Activated CD8-positive, alpha-beta memory T cell treated with anti-CD3 and anti-CD28 coated beads for 36 hours (primary cell): ENCODE measurements around the gene SMG6. TPM values are rescaled to one million over a fixed set of nuclear protein-coding genes. Genes with fewer than 3 reads are reported as not detected.
"Not testable (repeated sequence)": the region's sequence is repeated elsewhere in the genome, so short reads cannot be mapped to it uniquely, and the experiment has no call there.

Experiments used
- CTCF ChIA-PET: fragments of 350-600 bp; sonication (Branson Sonifier 250); formaldehyde crosslinking; loops from one replicate; lab custom pipeline; 2021; ENCODE audit warnings: antibody characterized with exemption; lab: Charles Lee
- POLR2A ChIA-PET: fragments of 350-600 bp; sonication (Branson Sonifier 250); formaldehyde crosslinking; loops from one replicate; lab custom pipeline; 2021; ENCODE audit warnings: antibody characterized with exemption; lab: Charles Lee
- total RNA-seq, 2 experiments: library from RNA; stranded (reverse); gene quantifications; one replicate each; pipeline ENCODE4 v1.2.3, GENCODE V29; 2021

The SMG6 gene
- total RNA-seq, 2 experiments from 2014 or later: 55.0 to 60.8 TPM

DNA sequence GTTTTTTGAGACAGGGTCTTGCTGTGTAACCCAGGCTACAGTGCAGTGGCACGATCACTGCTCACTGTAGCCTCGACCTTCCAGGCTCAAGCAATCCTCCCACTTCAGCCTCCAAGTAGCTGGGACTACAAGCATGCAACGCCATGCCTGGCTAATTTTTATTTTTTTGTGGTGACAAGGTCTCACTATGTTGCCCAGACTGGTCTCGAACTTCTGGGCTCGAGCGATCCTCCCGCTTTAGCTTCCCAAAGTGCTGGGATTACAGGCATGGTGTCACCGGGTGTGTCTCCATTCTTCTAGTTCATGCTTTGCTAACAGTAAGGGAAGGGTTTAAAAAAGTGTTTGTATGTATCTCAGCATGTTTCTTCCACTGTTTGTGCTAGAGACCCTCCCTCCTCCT is 146.9 kb downstream of the SMG6 start:
- ChIA-PET POLR2A (no interaction called here), CTCF (interaction anchor here (1.2 kb wide), 1 partner anchor 88 kb away, joined by 6 read pairs; no protein-coding TSS in a partner anchor)

DNA sequence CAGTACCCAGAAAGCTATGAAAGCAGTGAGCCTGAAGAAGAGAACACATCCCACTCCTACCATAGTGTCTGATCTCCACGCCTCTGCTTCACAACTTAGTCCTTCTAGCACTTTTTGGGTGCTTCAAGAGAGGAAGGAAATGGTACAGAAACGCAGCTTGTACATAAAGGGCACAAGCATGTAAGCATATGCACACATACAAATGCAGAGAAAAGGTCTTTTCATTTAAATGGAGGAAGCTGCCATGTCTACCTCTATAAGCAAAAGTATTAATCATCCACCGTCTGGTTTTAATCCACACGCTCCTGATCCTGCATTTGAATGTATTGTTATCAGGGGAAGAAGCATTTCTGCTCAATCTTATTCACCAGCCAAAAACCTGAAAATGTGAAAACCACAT is 148.0 kb downstream of the SMG6 start:
- POLR2A ChIA-PET: no interaction called here

DNA sequence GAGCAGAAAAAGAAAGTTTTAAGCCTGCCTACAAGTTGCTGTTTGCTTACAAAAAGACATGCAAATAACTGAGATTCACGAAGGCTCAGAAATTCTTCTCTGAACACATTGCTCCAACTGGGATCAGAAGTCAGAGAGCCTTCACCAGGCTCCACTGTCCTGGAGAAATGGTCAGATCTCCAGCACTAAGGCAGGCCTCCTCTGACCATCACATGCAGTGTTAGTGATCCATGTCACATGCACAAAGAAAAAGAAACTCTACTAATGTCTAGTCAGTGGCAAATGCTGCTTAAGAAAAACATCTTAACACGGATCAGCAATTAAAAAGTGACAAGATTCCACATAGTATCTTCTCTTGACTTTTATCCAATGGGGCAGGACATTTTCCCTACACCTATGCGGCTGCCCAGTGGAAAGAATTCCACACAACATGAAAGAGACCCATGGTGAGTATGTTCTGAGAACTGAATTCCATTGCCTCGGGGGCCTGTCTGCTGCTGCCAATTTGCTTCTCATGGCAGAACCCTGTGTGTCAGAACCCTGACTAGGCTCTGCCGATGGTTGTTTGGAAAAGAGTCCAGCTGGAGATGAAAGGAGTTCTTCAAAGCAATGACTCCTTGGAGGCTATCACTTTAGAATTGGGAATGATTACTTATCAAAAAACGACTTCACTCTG is 152.1 kb downstream of the SMG6 start:
- CTCF ChIA-PET: no interaction called here
- POLR2A ChIA-PET: no interaction called here

More for the DNA sequence above, 148.0 kb downstream of the SMG6 start:
- CTCF ChIA-PET: interaction anchor here (1.2 kb wide), 1 partner anchor 89 kb away, joined by 6 read pairs; no protein-coding TSS in a partner anchor

DNA sequence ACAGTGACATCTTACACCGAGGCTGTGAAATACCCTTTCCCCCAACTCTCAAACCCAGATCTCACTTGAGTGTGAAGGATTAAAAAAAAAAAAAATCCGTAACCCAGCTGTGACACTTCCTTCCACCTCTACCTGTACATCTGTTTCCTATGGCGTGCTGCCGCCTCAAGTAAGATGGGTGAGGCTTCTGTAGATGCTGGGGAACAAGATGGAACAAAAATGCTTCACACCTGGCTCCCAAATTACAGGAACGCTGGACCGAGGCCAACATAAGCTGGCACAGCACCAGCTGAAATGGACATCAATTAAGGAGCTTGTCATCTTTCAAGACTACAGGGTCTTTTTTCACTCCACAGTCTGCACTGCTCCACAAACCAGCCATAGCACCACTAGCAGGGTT is 152.8 kb downstream of the SMG6 start:
- ChIA-PET CTCF (no interaction called here), POLR2A (no interaction called here)

DNA sequence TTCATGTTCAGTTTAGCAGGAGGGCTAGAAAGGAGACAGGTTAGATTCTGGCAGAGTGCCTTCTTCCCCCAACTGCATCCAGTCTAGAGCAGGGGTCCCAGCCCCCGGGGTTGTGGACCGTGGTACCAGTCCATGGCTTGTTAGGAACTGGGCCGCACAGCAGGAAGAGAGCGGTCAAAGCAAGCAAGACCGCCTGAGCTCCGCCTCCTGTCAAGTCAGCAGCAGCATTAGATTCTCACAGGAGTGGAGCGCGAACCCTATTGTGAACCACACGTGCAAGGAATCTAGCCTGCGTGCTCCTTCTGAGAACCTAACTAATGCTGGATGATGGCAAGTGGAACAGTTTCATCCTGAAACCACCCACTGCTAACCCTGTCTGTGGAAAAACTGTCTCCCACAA is 153.7 kb downstream of the SMG6 start:
- ChIA-PET CTCF (no interaction called here), POLR2A (no interaction called here)

DNA sequence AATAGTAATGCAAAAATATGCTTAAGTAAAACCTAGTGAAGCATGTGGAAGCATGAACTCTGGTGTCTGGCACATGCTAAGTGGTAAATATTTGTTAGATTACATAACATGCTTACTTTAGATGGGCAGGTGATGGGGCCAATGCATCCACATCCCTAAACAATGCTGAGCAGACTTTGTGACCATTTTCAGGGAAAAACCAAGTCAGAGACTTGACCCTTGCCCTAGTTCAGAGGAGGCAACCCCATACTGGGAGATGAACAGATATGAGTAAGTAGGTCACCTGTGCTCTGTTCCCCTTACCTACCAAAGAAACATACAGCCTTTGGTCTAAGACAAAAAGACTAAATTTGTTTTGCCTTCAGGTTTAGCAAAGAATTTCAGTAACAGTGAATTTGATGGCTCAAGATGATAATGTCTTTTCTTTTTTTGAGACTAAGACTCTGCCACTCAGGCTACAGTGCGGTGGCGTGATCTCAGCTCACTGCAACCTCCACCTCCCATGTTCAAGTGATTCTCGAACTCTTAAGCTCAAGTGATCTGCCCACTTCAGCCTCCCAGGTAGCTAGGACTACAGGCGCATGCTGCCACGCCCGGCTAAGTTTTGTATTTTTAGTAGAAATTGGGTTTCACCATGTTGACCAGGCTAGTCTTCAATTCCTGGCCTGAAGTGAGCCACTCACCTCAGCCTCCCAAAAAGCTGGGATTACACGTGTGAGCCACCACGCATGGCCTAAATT is 157.3 kb downstream of the SMG6 start:
- POLR2A ChIA-PET: no interaction called here
- CTCF ChIA-PET: interaction anchor here (0.7 to 1.2 kb wide), 3 partner anchors 69 to 840 kb away, joined by 3 read pairs; no protein-coding TSS in a partner anchor

DNA sequence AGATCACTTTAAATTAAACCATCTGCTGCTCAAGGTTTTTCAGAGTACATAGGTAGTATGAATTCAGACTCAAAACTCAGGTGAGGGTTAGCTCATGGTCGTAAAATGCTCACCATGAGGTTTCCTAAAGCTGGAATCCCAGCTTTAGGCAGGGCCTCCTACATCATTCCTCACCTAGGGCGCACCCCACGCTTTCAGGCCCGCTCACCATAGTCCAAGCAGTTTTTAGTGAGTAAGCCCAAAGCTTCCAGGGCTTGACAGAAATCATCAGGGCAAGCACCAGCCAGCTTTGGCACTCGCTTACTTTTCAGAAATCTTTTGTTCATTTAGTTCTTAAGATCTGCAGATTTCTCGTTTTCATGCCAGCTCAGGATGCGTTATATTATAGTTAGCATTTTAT is 158.9 kb downstream of the SMG6 start:
- POLR2A ChIA-PET: no interaction called here

DNA sequence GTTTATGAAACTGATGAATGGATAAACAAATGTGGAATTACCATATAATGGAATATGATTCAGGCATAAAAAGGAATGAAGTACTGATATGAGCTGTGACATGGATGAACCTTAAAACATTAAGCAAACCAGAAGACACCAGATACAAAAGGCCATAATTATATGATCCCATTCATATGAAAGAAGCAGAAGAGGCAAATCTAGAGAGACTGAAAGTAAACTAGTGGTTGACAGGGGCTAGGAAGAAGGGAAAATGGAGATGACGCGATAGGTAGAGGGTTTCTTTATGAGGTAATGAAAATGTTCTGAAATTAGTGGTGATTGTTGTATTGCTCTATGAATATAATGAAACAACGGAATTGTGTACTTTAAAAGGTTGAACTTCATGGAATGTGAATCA is 160.3 kb downstream of the SMG6 start:
- ChIA-PET POLR2A (no interaction called here), CTCF (no interaction called here)

More for the DNA sequence above, 158.9 kb downstream of the SMG6 start:
- CTCF ChIA-PET: interaction anchor here (0.6 to 1.4 kb wide), 2 partner anchors 25 to 100 kb away, joined by 3 to 5 read pairs; no protein-coding TSS in a partner anchor

DNA sequence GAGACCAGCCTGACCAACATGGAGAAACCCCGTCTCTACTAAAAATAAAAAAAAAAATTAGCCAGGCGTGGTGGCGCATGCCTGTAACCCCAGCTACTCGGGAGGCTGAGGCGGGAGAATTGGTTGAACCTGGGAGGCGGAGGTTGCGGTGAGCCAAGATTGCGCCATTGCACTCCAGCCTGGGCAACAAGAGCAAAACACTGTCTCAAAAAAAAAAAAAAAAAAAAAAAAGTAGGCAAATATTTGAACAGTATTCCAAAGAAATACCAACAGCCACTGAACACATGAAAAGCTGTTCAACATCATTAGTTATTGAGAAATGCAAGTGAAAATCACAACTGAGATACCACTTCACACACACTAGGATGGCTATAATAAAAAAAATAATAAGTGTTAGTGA is 160.9 kb downstream of the SMG6 start:
- POLR2A ChIA-PET, CTCF ChIA-PET: not testable (repeated sequence)

DNA sequence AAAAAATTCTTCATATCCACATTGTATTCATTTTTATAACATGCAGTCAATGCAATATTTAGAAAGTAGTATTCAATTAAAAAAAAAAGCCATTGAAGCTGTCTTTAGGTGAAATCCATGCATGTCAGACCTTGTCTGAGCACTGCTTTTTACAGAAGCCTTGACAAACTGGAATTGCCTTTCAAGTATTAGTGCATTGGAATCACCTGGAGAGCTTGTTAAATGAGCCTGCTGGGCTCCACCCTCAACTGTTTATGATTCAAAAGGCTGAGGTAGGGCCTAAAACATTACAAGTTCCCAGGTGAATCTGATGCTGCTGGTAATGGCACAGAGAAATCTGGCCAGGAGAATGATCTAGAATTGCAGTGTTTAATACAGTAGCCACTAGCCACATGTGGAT is 162.9 kb downstream of the SMG6 start:
- ChIA-PET CTCF (no interaction called here), POLR2A (no interaction called here)

DNA sequence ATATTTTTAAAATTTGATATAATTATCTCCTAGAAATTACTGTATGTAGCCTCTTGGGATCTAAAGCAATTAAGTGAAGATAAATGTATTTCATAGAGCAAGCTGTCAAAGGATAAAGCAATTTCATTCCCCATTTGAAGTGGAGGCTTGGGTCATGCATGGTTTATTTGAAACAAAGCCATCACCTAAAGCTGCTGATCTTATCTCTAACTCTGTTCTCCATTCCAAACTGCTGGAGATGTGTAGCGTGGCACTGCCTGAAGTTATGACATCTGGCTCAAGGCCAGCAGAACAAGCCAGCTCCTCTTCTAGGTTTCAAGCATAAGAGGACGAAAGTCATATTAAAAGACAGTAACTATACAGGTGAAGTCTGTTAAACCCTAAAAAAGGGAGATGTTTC is 164.8 kb downstream of the SMG6 start:
- ChIA-PET CTCF (interaction anchor here (0.6 to 1.2 kb wide), 3 partner anchors 27 to 106 kb away, joined by 3 to 4 read pairs (median 4); no protein-coding TSS in a partner anchor), POLR2A (no interaction called here)

DNA sequence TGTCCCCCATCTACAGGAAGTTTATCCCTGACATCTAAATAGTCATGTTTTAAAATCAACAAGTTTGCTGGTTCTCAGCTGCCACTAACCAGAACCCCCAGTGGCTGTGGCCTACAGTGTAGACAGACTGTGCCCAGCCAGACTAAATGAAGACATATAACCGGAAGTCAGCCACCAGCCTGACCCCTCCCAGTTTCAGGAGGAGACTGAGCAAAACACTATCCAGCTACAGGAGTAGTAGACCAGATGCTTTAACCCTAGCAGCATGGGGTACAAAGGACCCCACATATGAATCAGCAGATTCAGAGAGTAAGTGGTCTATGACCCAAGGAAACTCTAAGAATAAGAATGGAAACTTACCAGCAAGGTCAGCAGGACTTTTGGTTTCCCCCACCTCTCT is 165.3 kb downstream of the SMG6 start:
- POLR2A ChIA-PET: no interaction called here
- CTCF ChIA-PET: interaction anchor here (1.0 to 1.2 kb wide), 3 partner anchors 26 to 106 kb away, joined by 3 to 4 read pairs (median 3); no protein-coding TSS in a partner anchor

DNA sequence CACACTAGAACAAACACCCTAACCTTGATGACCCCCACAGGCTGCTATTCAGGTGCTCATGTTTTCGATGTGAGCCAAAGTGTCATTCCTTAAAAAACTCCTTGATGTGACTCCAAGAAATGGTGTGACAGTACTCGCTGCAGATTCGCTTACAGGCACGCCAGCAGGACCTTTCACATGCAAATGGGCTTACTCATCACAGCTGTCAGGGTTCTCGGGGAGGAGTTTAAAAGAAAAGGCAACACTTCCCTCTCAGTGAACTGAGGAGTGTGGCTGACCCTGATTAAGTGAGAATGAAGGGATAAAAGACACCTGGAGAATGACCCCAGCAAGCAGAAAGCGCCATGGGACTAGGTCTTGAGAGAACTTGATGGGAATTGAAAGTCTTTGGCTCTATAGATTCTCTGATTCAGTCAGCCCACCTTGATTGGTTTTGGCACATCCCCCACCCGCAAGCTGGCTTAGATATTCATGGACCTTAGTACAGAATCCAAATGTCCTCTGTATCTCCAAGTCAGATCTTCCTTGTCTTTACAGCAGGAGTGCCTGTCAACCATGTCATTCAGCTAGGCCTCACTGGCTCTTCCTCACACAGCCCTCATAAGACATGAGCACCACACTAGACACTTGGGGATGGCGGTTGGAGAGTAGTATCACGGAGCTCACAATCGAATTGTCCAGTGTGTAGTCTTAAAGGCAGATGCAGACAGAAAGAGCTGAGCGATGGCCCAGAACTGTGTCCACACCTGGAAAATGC is 166.1 kb downstream of the SMG6 start:
- POLR2A ChIA-PET: interaction anchor here (0.7 kb wide), 1 partner anchor 29 kb away, joined by 3 read pairs; no protein-coding TSS in a partner anchor
- CTCF ChIA-PET: interaction anchor here (1.0 to 1.4 kb wide), 4 partner anchors 11 to 107 kb away, joined by 3 to 4 read pairs (median 3); no protein-coding TSS in a partner anchor

DNA sequence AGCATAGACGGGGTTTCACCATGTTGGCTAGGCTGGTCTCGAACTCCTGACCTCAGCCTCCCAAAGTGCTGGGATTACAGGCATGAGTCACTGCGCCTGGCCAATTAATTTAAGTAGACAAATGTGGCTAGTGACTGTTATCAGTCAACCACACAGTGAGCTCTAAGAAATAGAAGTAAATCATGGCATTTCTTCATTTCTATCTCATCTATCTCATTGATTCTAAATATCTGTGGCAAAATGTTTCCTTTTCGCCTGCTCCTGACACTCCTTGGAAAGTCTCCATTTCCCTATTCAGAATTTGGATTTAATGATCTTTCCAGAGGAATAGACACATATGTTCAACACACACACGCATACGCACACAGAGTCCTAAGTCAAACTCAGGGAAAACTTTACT is 167.3 kb downstream of the SMG6 start:
- CTCF ChIA-PET: interaction anchor here (0.6 to 1.4 kb wide), 2 partner anchors 10 to 50 kb away, joined by 3 read pairs; no protein-coding TSS in a partner anchor
- POLR2A ChIA-PET: no interaction called here

DNA sequence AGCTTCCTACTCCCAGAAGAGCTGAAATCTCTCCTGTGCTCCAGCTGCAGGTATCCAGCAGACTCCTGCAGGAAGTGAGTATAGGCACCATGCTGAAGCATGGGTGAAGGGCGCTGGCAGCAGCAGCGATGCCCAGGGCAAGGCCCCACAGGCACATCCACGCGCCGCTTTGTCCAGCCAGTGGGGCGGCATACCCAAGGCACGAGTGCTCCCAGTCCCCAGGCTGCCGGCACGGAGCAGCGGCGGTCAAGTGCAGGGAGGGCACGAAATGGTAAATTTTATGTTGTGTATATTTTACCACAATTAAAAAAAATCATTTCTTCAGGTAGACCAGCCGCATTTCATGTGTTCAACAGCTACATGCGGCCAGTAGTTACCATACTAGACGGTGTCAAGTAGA is 175.6 kb downstream of the SMG6 start:
- ChIA-PET CTCF (no interaction called here), POLR2A (no interaction called here)

DNA sequence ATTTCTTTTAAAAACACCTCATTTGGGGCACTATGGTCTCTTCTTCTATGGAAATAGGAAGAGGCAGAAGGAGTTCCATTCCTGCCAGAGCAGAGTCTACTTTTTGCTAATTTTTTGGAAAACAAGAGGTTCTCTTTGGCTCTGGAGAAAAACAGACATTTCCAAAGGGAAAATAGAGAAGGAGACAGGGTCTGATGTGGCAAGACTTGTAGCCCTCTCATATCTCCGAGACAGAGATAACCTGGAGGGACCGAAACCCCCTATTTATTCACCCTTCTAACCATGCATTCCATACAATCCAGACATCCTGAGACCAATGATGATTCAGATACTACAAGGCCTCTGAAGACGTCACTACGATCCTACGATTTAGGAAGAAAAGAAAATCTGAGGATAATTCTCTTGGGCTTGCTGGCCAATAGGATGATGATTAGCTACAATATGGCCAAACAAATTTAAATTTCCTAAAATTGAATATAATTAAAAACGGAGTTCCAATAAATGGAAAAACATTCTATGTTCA is 178.5 kb downstream of the SMG6 start:
- ChIA-PET CTCF (no interaction called here), POLR2A (no interaction called here)

DNA sequence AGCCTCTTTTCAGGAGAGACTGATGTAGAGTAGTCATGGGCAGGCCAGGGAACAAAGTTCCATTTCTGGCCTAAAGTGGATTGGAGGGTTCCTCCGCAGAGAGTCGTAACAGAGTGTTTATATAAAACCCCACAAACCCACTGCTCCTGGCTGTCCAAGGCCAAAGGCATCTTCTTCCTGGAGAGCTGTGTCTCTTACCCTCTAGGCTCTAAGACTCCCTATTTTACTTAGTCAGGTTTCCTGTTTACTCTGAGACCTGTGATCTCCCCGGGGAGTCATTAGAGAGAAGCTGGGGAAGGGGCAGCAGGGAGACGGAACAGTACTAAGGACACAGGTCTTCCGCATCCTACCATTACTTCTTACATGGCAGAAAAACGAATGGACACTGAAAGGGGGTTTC is 179.2 kb downstream of the SMG6 start:
- CTCF ChIA-PET: no interaction called here

DNA sequence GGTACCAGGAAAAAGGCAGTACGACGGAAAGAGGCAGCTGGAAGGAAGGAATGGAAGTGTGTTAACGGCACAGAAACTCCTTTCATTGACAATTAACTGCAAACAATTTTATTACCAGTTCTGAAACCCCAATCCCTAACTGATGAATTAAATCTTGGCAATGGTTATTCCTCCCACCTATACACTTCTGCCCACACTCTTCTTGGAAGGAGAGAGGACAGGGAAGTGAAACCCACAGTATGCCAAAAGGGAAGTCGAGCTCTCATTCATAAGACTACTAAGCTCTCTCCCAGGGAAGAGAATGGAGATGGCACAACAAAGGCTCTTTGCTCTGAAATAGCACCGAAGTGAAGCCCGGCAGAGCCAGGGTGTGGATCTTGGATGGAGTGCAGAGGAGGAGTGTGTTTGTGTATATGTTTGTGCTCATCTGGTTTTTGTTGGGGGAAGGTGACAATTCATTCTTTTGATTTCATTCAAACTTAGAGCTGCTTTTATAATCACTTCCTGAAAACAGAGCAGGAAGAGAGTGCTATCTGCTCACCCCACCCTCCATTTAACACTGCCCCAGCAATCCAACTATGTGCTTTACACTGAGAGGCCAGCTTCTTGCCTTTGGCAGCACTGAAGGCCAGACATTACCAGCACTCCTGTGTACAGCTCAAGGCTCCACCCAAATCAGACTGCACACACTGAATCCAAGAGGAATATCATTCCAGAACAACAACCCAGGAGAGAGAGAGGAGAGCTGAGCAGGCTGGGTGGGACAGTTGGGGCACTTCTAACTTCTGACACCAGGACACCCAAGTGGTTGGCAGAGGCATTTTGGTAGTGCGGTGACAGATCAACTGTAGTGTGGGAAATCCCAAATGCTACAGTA is 180.0 kb downstream of the SMG6 start:
- ChIA-PET POLR2A (interaction anchor here (1.1 kb wide), 1 partner anchor 130 kb away, joined by 8 read pairs; no protein-coding TSS in a partner anchor), CTCF (interaction anchor here (1.0 to 1.2 kb wide), 2 partner anchors 66 to 121 kb away, joined by 3 read pairs; no protein-coding TSS in a partner anchor)

More for the DNA sequence above, 179.2 kb downstream of the SMG6 start:
- POLR2A ChIA-PET: no interaction called here
